Mesendoderm (in vitro differentiated cells): ENCODE data around the gene GABBR2.

Source experiments
- DNase-seq: peaks from one replicate; pipeline ENCODE4 v3.0.0; 2013
- H2AK5ac ChIP-seq: 2 replicates; pipeline ENCODE4 v1.6.1; 2013; ENCODE audit warnings: low read length, inconsistent platforms
- H2BK120ac ChIP-seq: 2 replicates; pipeline ENCODE4 v1.6.1; 2013; ENCODE audit warnings: low read depth, mild to moderate bottlenecking, low read length, moderate library complexity, mixed read lengths
- H2BK15ac ChIP-seq: replicated peaks from 2 replicates; pipeline ENCODE4 v1.6.1; 2013; ENCODE audit warnings: low read depth, mild to moderate bottlenecking, moderate library complexity
- H2BK5ac ChIP-seq: 2 replicates; pipeline ENCODE4 v1.6.1; 2013; ENCODE audit warnings: low read length, inconsistent platforms
- H3K18ac ChIP-seq: 2 replicates; pipeline ENCODE4 v1.6.1; 2013; ENCODE audit warnings: mild to moderate bottlenecking, low read length, mixed read lengths
- H3K23ac ChIP-seq: one replicate; pipeline ENCODE4 v1.6.1; 2013; ENCODE audit warnings: low read length
- H3K27ac ChIP-seq: 2 replicates; pipeline ENCODE4 v1.5.1; 2013; ENCODE audit warnings: low read depth, mild to moderate bottlenecking, inconsistent platforms, low read length, moderate library complexity
- H3K27me3 ChIP-seq: 2 replicates; pipeline ENCODE4 v1.6.1; 2013; ENCODE audit warnings: low read length, control low read depth, mild to moderate bottlenecking, inconsistent platforms; ENCODE audit not compliant: insufficient read depth, poor library complexity
- H3K36me3 ChIP-seq: 2 replicates; pipeline ENCODE4 v1.6.1; 2013; ENCODE audit warnings: low read length, inconsistent platforms; ENCODE audit not compliant: control insufficient read depth, insufficient read depth
- H3K4ac ChIP-seq: one replicate; pipeline ENCODE4 v1.6.1; 2013; ENCODE audit warnings: low read depth, mild to moderate bottlenecking, low read length, moderate library complexity
- H3K4me1 ChIP-seq: 2 replicates; pipeline ENCODE4 v1.6.1; 2013; ENCODE audit warnings: low read depth, low read length, inconsistent platforms; ENCODE audit not compliant: control insufficient read depth
- H3K4me2 ChIP-seq: 2 replicates; pipeline ENCODE4 v1.6.1; 2013; ENCODE audit warnings: low read length
- H3K4me3 ChIP-seq: 2 replicates; pipeline ENCODE4 v1.5.1; 2013; ENCODE audit warnings: mild to moderate bottlenecking, low read length
- H3K56ac ChIP-seq: one replicate; pipeline ENCODE4 v1.6.1; 2013; ENCODE audit warnings: low read length
- H3K79me1 ChIP-seq: 2 replicates; pipeline ENCODE4 v1.6.1; 2013; ENCODE audit warnings: low read length, inconsistent platforms
- H3K79me2 ChIP-seq: 2 replicates; pipeline ENCODE4 v1.6.1; 2013; ENCODE audit warnings: mild to moderate bottlenecking, low read length; ENCODE audit not compliant: control insufficient read depth, insufficient read depth
- H3K9ac ChIP-seq: 2 replicates; pipeline ENCODE4 v1.6.1; 2013; ENCODE audit warnings: low read length, inconsistent platforms
- H4K5ac ChIP-seq: one replicate; pipeline ENCODE4 v1.6.1; 2013; ENCODE audit warnings: low read length
- H4K8ac ChIP-seq: one replicate; pipeline ENCODE4 v1.6.1; 2013; ENCODE audit warnings: low read depth, mild to moderate bottlenecking, control low read depth, low read length, moderate library complexity
- WGBS: extraction: QIAGEN DNeasy Blood & Tissue Kit; methylation state at CpG from one replicate; pipeline ENCODE4 v1.1.7; 2013; ENCODE audit warnings: low lambda C conversion rate, missing lambda C conversion rate; ENCODE audit not compliant: insufficient coverage; ENCODE audit errors: extremely low coverage; 5-methylcytosine and 5-hydroxymethylcytosine counted together

The GABBR2 gene

DNA sequence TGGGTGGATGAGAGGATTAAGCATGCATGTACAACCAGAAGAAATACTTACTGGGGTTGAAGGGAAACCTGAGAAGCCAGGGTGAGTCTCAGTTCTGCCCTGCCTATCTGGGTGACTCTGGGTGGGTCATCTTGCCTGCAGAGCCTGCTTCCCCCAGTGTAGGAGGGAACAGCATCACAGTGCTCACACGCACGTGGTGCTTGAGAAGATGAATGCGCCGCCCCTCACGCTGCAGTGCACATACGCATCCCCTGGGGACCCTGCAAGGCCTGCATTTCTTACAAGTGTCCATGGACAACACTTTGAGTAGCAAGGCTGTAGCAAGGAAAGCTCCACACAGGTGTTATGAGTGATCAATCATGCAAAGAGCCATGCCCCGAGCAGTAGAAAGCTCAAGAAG, 18.7 kb upstream of the GABBR2 start:
- H3K56ac ChIP-seq = no peak overlapping the region

DNA sequence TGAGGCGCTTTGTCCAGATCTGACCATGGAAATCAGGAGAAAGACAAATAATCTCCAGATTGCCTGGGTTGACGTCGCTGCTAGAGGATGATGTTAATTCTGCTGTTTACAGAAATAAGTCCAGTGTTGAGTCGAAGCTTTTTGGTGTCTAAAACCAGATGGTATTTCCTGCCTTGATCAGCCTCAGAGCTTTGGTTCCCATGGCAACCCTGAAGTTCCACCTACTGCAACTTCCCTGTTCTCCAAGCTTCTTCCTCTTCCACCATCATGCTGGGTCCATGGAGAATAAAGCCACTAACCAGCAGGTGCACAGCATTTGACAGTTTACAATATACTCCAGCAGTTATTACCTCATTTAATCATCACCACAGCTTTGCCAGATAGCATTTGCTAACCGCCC, 18.0 kb upstream of the GABBR2 start:
- Histone ChIP-seq H3K36me3 (no peaks in the 10 kb centered on the region), H2BK120ac (no peak overlapping the region), H3K4me2 (no peak overlapping the region), H2BK5ac (no peak overlapping the region), H3K79me1 (no peaks in the 10 kb centered on the region), H3K9ac (no peak overlapping the region), H3K27me3 (no peaks in the 10 kb centered on the region), H3K4ac (no peak overlapping the region), H2AK5ac (no peak overlapping the region), H3K23ac (no peak overlapping the region), H2BK15ac (no peak overlapping the region), H3K4me1 (no peaks in the 10 kb centered on the region), H3K4me3 (no peak overlapping the region), H4K8ac (no peak overlapping the region), H3K18ac (no peak overlapping the region), H3K79me2 (no peaks in the 10 kb centered on the region), H4K5ac (no peak overlapping the region), H3K56ac (no peak overlapping the region), H3K27ac (no peak overlapping the region)
- no CpG with 5 or more reads among the region's 5 CpGs for WGBS
- DNase-seq = peak; percentile 8

More for the DNA sequence above, 18.7 kb upstream of the GABBR2 start:
- no peak overlapping the region for H3K9ac ChIP-seq
- H2AK5ac ChIP-seq = no peak overlapping the region
- H3K4me2 ChIP-seq = no peak overlapping the region
- H3K27me3 ChIP-seq = no peaks in the 10 kb centered on the region
- DNase-seq = no peak
- H3K79me2 ChIP-seq = no peaks in the 10 kb centered on the region
- no peak overlapping the region for H3K27ac ChIP-seq
- no peak overlapping the region for H3K4me3 ChIP-seq
- no peaks in the 10 kb centered on the region for H3K4me1 ChIP-seq
- H4K8ac ChIP-seq = no peak overlapping the region
- H3K23ac ChIP-seq = no peak overlapping the region
- H2BK15ac ChIP-seq = no peak overlapping the region
- no peak overlapping the region for H3K18ac ChIP-seq
- no peaks in the 10 kb centered on the region for H3K79me1 ChIP-seq
- no CpG with 5 or more reads among the region's 7 CpGs for WGBS
- H4K5ac ChIP-seq = no peak overlapping the region
- no peaks in the 10 kb centered on the region for H3K36me3 ChIP-seq
- H2BK5ac ChIP-seq = no peak overlapping the region
- no peak overlapping the region for H3K4ac ChIP-seq
- no peak overlapping the region for H2BK120ac ChIP-seq

GRCh38 chr9:98724810-98725530, 16.2 kb upstream of the GABBR2 start:
- H4K8ac ChIP-seq = no peak overlapping the region
- no peak overlapping the region for H3K4me3 ChIP-seq
- H3K4me2 ChIP-seq = no peak overlapping the region
- no peak for DNase-seq
- H3K18ac ChIP-seq = no peak overlapping the region
- no peak overlapping the region for H3K23ac ChIP-seq
- H3K4me1 ChIP-seq = no peaks in the 10 kb centered on the region
- no peak overlapping the region for H2BK15ac ChIP-seq
- no CpG with 5 or more reads among the region's 5 CpGs for WGBS
- no peak overlapping the region for H3K27ac ChIP-seq
- no peak overlapping the region for H2BK5ac ChIP-seq
- H3K56ac ChIP-seq = no peak overlapping the region
- H3K36me3 ChIP-seq = no peaks in the 10 kb centered on the region
- H3K4ac ChIP-seq = no peak overlapping the region
- no peak overlapping the region for H2AK5ac ChIP-seq
- no peaks in the 10 kb centered on the region for H3K79me1 ChIP-seq
- no peak overlapping the region for H2BK120ac ChIP-seq
- H4K5ac ChIP-seq = no peak overlapping the region
- no peaks in the 10 kb centered on the region for H3K27me3 ChIP-seq
- H3K79me2 ChIP-seq = no peaks in the 10 kb centered on the region
- H3K9ac ChIP-seq = no peak overlapping the region

- Histone ChIP-seq H2BK120ac (no peak overlapping the region), H3K27me3 (no peaks in the 10 kb centered on the region), H2BK15ac (no peak overlapping the region), H3K27ac (no peak overlapping the region), H4K5ac (no peak overlapping the region), H3K79me1 (no peaks in the 10 kb centered on the region), H3K4me2 (no peak overlapping the region), H3K9ac (no peak overlapping the region), H3K36me3 (no peaks in the 10 kb centered on the region), H3K4ac (no peak overlapping the region), H3K79me2 (no peaks in the 10 kb centered on the region), H3K4me3 (no peak overlapping the region), H3K56ac (no peak overlapping the region), H3K18ac (no peak overlapping the region), H3K4me1 (no peaks in the 10 kb centered on the region), H4K8ac (no peak overlapping the region), H2BK5ac (no peak overlapping the region), H2AK5ac (no peak overlapping the region), H3K23ac (no peak overlapping the region)
- no CpG with 5 or more reads among the region's 2 CpGs for WGBS
- no peak for DNase-seq
These were observed 12.9 kb upstream of the GABBR2 start for GRCh38 chr9:98721643-98722042.

- Histone ChIP-seq H3K4me3 (no peak overlapping the region), H3K56ac (no peak overlapping the region), H2AK5ac (no peak overlapping the region), H3K27ac (no peak overlapping the region), H3K36me3 (no peaks in the 10 kb centered on the region), H3K4me2 (no peak overlapping the region), H2BK15ac (no peak overlapping the region), H2BK5ac (no peak overlapping the region), H3K23ac (no peak overlapping the region), H3K18ac (no peak overlapping the region), H3K9ac (no peak overlapping the region), H3K79me1 (no peaks in the 10 kb centered on the region), H3K27me3 (no peaks in the 10 kb centered on the region), H3K4ac (no peak overlapping the region), H4K8ac (no peak overlapping the region), H3K79me2 (no peaks in the 10 kb centered on the region), H2BK120ac (no peak overlapping the region), H4K5ac (no peak overlapping the region), H3K4me1 (no peaks in the 10 kb centered on the region)
- DNase-seq = no peak
- no CpG with 5 or more reads among the region's 4 CpGs for WGBS
These were observed 11.7 kb upstream of the GABBR2 start for GRCh38 chr9:98720402-98720801.

GRCh38 chr9:98719055-98719454, 10.3 kb upstream of the GABBR2 start:
- H2BK5ac ChIP-seq = no peak overlapping the region
- no peak overlapping the region for H2BK120ac ChIP-seq
- no peak overlapping the region for H2BK15ac ChIP-seq
- no peak overlapping the region for H3K56ac ChIP-seq
- no peak overlapping the region for H3K9ac ChIP-seq
- H3K79me1 ChIP-seq = no peaks in the 10 kb centered on the region
- no peaks in the 10 kb centered on the region for H3K79me2 ChIP-seq
- no peak overlapping the region for H3K23ac ChIP-seq
- no peaks in the 10 kb centered on the region for H3K27me3 ChIP-seq
- H4K5ac ChIP-seq = no peak overlapping the region
- no peaks in the 10 kb centered on the region for H3K36me3 ChIP-seq
- H3K27ac ChIP-seq = no peak overlapping the region
- no peak overlapping the region for H3K4me3 ChIP-seq
- no peak for DNase-seq
- H4K8ac ChIP-seq = no peak overlapping the region
- no peak overlapping the region for H2AK5ac ChIP-seq
- no peaks in the 10 kb centered on the region for H3K4me1 ChIP-seq
- H3K18ac ChIP-seq = no peak overlapping the region
- no CpG with 5 or more reads among the region's 2 CpGs for WGBS
- no peak overlapping the region for H3K4ac ChIP-seq
- no peak overlapping the region for H3K4me2 ChIP-seq
